Stimulated activated CD8-positive, alpha-beta memory T cell treated with anti-CD3 and anti-CD28 coated beads, Interleukin-12 subunit alpha, Interleukin-12 subunit beta, amount 100 ng/mL, for 24 hours (primary cell): ENCODE measurements around the gene SEC61A2.
"Not testable (repeated sequence)": the region's sequence is repeated elsewhere in the genome, so short reads cannot be mapped to it uniquely, and the experiment has no call there.

Experiments used
- DNase-seq: peaks from one replicate; pipeline ENCODE4 v3.0.0-alpha.2; 2020; ENCODE audit errors: extremely low read depth

SEC61A2 gene

GRCh38 chr10:12160664-12161063 lies 31.2 kb downstream of the SEC61A2 start:
- DNase-seq, result no peak

- DNase-seq, result no peak
These were observed 33.5 kb downstream of the SEC61A2 start for GRCh38 chr10:12162927-12163326.

- no peak for DNase-seq
These were observed 34.6 kb downstream of the SEC61A2 start for GRCh38 chr10:12164085-12164484.

GRCh38 chr10:12165036-12165435 lies 35.6 kb downstream of the SEC61A2 start:
- no peak for DNase-seq

GRCh38 chr10:12165999-12166775 lies 36.7 kb downstream of the SEC61A2 start:
- DNase-seq, result no peak

GRCh38 chr10:12171512-12171911 lies 42.0 kb downstream of the SEC61A2 start:
- not testable (repeated sequence) for DNase-seq

GRCh38 chr10:12177642-12178041 lies 48.2 kb downstream of the SEC61A2 start:
- no peak for DNase-seq

- DNase-seq, result no peak
These were observed 50.2 kb downstream of the SEC61A2 start for GRCh38 chr10:12179606-12180170.

GRCh38 chr10:12180221-12180974 lies 50.9 kb downstream of the SEC61A2 start:
- no peak for DNase-seq

- peak; percentile 42 for DNase-seq
These were observed 51.7 kb downstream of the SEC61A2 start for GRCh38 chr10:12181065-12181775.

- no peak for DNase-seq
These were observed 54.7 kb downstream of the SEC61A2 start for GRCh38 chr10:12184165-12184564.

- no peak for DNase-seq
These were observed 56.8 kb downstream of the SEC61A2 start for GRCh38 chr10:12186323-12186722.

GRCh38 chr10:12187321-12187905 lies 57.9 kb downstream of the SEC61A2 start:
- DNase-seq, result no peak

GRCh38 chr10:12188656-12189055 lies 59.2 kb downstream of the SEC61A2 start:
- no peak for DNase-seq

GRCh38 chr10:12189426-12189825 lies 59.9 kb downstream of the SEC61A2 start:
- no peak for DNase-seq

GRCh38 chr10:12191715-12192114 lies 62.2 kb downstream of the SEC61A2 start:
- no peak for DNase-seq

GRCh38 chr10:12193193-12193592 lies 63.7 kb downstream of the SEC61A2 start:
- no peak for DNase-seq

GRCh38 chr10:12194752-12195271 lies 65.3 kb downstream of the SEC61A2 start:
- no peak for DNase-seq

- DNase-seq, result no peak
These were observed 65.8 kb downstream of the SEC61A2 start for GRCh38 chr10:12195281-12195602.

GRCh38 chr10:12195603-12196506 lies 66.4 kb downstream of the SEC61A2 start, which contains the start of the genes CDC123 and NUDT5:
Gene CDC123, plus strand, starts transcription at chr10:12196188. Its CDS starts 58 bp downstream, at chr10:12196246.
Gene NUDT5, minus strand, starts transcription at chr10:12195891. Its CDS starts 9,600 bp downstream, at chr10:12186291.
- DNase-seq, result peak; percentile 55
